GM20000 (cell line): Measurements from ENCODE around the gene SEZ6L.

Experiments used
- DNase-seq: peaks from one replicate; pipeline ENCODE4 v3.0.0; 2012; ENCODE audit warnings: low spot score
- TF ChIP-seq, protein P1 (sequence below): IDR thresholded peaks from 2 replicates; pipeline ENCODE4 v1.5.1; 2012; ENCODE audit warnings: mild to moderate bottlenecking, control low read depth; ENCODE audit errors: extremely low read depth, missing control alignments

Gene SEZ6L

DNA sequence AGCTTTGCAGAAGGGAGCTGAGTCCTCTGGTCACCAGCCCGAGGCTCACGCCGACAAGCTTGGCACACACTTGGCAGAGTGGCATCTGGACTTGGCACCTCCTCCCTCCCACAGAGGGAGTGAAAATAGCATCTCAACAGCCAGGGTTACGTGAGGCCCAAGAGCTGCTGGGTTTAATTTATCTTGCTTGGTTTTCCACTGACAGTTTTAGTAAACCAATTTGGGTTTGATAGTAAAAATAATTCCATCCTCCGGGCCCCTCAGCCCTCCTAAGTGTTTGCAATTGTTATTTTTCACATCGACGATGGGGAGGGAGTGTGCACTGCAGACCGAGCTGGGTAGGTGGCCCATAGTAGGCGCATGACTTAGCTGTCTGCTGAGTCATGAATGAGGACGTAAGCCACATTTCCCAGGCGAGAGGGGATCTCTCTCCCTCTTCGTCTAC, 152.2 kb downstream of the SEZ6L start:
- TF ChIP-seq, protein P1, sequence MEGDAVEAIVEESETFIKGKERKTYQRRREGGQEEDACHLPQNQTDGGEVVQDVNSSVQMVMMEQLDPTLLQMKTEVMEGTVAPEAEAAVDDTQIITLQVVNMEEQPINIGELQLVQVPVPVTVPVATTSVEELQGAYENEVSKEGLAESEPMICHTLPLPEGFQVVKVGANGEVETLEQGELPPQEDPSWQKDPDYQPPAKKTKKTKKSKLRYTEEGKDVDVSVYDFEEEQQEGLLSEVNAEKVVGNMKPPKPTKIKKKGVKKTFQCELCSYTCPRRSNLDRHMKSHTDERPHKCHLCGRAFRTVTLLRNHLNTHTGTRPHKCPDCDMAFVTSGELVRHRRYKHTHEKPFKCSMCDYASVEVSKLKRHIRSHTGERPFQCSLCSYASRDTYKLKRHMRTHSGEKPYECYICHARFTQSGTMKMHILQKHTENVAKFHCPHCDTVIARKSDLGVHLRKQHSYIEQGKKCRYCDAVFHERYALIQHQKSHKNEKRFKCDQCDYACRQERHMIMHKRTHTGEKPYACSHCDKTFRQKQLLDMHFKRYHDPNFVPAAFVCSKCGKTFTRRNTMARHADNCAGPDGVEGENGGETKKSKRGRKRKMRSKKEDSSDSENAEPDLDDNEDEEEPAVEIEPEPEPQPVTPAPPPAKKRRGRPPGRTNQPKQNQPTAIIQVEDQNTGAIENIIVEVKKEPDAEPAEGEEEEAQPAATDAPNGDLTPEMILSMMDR, result no peak
- DNase-seq, result no peak

DNA sequence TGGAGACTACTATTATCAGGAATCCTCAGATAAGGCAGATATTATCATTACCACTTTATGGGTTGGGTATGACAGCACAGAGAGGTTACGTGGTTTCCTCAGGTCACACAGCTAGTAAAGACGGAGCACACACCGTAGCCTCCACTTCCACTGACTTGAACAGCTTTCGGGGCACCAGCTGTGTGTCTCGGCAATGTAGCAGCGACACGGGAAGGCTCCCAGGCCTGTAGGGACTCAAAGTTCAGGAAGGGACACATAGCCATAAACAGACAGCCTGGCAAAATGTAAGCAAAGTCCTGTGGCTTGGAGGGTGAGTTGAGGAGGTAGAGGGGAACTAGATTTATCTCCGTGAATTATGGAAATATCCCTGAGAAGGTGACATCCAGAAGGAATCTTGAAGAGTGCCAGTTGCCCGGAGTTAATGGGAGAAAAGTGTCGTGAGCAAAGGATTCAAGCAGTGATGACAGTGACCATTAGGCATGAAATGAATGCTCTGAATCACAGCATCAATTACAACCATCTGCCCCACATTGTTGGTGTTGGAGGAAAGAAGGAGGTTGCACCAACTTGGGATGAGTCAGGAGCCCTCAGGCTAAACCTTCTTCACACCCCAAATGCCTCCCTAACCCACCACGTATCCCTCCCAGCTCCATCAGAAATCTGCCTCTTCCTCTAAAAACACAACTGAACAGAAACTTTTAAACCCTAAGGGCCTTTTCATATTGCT, 153.1 kb downstream of the SEZ6L start:
- TF ChIP-seq, protein P1, result no peak
- DNase-seq, result no peak

DNA sequence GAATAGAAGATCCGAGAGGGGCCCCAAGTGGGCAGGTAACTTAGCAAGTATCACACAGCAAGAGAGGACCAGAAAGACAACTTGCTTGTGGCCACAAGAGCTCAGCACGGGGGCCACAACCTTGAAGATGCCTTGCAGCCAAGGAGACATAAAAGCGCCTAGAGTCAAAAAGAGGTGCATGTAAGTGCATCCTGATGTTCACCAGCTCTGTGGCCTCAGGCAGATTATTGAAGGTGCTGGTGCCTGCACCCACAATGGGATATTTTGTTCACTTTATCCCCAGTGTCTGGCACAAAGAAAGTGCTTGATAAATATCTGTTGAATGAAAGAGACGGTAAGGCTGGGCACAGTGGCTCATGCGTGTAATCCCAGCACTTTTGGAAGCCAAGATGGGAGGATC, 153.8 kb downstream of the SEZ6L start:
- TF ChIP-seq, protein P1, result no peak
- DNase-seq, result no peak

DNA sequence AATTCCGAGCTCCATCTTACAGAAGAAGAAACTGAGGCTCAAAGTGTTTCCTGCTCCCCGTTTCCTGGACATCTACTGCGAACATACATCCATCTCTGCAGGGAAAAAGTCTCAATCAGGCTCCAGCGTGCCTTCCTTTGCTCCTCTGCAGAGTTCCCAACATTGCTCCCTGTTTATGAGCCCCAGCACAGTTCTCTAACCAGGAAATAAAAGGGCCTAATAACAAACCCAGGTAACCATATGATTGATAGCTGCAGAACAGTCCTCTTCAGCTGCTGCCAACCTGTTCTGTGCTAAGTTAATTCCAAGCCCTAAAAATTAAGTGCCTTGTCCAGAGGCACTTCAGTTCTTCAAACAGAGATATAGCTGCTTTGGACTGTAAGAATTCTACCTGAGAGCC, 154.9 kb downstream of the SEZ6L start:
- DNase-seq, result no peak
- TF ChIP-seq, protein P1, result no peak

DNA sequence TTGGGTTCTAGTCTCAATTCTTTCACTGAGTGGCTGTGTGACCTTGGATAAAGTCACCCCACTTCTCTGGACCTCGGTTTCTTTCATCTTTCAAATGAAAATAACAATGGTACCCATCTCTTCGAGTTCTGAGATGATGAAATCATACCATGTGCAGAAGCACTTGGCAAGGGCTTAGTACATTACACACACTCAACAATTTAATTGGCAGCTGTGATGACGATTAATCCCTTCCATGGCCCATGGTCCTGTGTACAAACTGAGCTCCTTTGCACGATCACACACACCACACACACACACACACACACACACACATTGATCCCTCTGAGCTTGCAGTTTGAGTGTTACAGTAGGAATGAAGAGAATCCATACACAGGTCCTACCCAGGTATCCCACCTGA, 156.4 kb downstream of the SEZ6L start:
- TF ChIP-seq, protein P1, result no peak
- no peak for DNase-seq

DNA sequence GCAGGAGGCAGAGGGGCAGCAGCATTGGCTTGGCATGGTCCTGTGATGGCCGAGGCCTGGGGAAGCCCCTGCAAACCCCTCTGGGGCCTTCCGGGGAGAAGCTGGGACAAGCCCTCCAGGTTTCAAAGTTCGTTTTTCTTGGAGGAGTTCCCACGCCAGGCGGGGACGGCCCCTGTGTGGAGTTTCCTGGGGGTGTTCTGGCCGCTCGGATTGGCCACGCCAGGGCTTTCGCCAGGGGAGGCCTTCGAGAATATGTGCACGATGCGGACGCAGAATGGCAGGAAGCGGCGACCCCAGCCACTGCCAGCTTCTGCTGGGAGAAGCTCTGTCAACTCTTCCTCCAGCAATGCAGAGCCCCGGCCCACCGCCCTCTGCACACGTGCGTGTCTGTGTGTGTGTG, 157.5 kb downstream of the SEZ6L start:
- TF ChIP-seq, protein P1, result no peak
- DNase-seq, result no peak

DNA sequence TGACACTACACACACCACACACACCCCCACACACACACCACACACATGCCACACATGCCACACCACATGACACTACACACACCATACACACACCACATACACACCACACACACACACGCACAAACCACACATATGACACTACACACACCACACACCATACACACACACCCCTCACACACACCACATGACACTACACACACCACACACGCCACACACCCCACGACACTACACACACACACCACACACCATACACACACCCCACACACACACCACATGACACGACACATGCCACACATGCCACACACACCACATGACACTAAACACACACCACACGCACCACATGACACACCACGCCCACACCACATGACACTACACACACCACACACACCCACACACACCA, 158.0 kb downstream of the SEZ6L start:
- TF ChIP-seq, protein P1, result no peak
- DNase-seq, result no peak
